Activated naive CD8-positive, alpha-beta T cell treated with anti-CD3 and anti-CD28 coated beads, Interleukin-2, amount 50 U/mL, for 16 hours (primary cell): ENCODE measurements around the gene SH3BGR.

ENCODE experiments used
- DNase-seq: peaks from one replicate; pipeline ENCODE4 v3.0.0-alpha.2; 2020; ENCODE audit warnings: low read depth, low spot score

The SH3BGR gene

DNA sequence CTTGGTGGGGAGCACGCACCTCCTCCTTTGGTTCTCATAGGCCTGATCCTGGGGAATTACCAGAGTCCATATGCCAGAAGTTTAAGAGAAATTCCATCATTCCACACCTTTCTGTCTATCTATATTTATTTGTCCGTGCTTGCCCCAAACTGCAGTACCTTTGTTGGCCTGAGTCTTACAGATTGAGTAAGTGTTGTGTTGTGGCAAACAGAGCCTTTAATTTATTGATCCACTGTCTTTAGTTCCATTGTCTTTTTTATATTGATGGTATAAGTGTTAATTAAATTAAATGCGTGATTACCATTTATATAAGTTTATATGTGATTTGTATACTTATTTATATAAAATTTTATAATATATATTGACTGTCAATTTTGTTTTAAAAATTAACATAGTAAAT is 4.9 kb downstream of the SH3BGR start:
- DNase-seq, result no peak

DNA sequence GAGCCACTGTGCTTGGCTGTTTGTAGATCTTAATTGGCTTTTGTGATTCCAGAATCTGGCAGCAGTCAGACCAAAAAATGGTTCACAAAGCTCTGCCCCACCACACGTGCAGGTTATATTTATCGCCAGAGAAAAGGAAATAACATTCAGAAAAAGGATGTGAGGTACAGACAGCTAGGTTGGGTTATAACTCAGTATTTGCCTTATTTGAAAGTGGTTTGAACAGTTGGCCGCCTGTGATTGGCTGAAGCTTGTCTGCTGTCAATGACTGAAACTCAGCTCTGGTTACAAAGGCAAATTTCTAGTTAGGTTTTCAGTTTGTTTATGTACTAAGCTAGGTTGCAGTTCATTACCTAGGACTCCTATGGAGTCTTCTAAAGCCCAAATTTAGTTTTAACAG is 9.6 kb downstream of the SH3BGR start:
- no peak for DNase-seq

DNA sequence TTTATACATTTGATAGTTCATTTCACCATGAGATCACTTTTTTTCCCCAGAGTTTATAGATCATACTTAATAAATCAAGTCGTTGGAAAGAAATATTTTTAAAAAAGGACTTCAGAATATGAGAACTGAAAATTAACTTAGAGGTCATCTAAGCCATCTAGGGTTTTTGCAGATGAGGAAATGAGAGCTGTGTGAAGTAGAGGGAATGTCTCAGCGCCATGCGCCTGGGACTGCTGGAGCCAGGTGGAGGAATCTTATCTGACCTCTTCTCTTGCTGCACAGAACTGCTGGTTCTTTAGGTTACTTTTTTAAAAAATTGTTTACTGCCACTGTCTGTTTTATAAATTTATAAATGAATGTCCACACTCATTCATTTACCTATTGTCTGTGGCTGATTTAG is 11.5 kb downstream of the SH3BGR start:
- DNase-seq, result no peak

DNA sequence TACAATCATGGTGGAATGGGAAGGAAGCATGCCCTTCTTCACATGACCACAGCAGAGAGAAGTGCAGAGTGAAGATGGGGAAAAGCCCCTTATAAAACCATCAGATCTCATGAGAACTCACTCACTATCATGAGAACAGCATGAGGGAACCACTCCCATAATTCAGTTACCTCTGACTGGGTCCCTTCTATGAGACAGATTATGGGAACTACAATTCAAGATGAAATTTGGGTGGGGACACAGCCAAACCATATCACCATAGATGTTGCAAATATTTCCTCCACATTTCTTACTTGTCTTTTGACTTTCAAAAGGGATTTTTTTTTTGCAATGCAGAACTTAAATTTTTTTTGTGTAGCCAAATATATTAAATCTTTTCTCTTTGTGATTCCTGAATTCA is 14.8 kb downstream of the SH3BGR start:
- no peak for DNase-seq

DNA sequence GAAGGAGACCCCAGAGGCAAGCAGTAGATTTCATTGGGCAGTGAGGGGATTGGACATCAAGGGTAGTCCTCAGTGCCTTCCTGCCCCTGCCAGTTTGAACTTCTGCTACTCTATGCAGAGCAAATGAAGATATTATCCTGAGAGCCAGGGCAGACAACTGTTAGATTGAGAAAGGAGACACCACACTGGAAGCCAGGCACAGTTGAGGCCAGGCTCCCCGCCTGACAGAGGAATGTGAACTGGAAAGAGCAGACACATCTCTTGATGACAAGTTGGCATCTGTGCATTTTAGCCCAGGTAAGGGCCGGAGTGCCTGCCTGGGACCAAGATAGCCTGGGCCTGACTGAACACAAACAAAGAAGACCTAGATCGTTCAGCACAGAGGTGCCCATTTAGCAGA is 16.0 kb downstream of the SH3BGR start:
- no peak for DNase-seq

DNA sequence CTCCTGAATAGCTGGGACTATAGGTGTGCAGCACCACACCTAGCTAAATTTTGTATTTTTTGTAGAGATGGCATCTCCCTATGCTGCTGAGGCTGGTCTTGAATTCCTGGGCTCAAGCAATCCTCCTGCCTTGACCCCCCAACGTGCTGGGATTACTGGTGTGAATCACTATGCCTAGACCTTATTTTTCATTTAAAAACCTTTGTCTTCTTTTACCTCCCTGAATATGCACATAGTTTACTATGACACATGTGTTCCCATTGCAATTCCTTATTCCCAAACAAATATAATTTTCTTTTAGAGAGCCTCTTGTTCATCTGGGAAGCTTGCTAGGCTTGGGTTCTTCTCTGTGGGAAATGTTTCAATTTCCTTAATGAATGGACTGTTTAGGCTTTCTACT is 16.8 kb downstream of the SH3BGR start:
- no peak for DNase-seq

DNA sequence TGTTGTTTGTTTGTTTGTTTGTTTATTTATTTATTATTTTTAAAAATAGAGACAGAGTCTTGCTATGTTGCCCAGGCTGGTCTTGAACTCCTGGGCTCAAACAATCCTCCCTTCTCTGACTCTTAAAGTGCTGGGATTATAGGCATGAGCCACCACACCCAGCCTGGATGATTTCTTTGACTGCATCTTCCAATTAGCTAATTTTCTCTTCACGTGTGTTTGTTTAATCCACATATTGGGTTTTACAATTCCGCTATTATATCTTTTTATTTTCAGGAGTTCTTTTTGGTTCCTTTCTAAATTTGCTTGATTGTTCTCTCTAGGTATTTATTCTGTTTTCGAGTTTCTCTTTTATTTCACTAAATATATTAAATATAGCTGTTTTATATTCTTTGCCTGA is 19.8 kb downstream of the SH3BGR start:
- DNase-seq, result no peak

DNA sequence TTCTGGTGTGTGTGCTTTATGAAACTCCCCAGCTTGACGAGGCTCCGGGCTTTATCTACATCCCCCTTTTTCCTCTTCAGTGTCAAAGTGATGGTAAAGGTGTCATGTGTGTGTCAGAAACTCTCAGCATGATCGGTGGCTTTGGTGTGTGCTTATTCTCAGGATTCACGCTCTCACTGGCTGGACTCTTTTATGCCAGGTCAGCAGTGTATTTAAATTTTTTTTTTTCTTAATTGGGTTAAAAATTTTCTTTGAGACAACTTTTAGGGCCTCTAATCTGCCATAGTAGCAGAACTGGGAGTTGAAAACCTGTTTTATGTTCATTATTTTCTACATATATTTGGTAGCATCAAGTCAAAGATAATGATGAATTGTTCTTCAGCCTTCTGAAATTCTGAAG is 21.0 kb downstream of the SH3BGR start:
- no peak for DNase-seq

DNA sequence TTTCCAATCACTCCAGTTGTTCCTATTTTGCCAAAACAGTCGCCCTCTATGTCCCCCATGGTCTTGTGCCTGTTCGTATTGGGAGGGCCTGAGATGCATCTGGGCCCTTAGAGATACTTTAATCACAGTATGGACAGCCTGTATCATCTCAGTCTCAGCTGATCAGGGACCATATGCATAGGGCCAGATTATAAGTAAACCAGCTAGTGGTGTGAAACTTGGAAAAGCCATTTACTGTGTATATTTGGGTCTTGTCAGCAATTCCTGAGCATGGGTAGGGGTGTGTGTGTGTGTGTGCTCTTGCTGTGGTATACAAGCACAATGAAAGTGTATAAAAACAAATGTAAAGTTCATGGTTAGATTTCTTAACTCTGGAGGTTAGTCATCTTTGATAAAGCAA is 22.8 kb downstream of the SH3BGR start:
- no peak for DNase-seq

DNA sequence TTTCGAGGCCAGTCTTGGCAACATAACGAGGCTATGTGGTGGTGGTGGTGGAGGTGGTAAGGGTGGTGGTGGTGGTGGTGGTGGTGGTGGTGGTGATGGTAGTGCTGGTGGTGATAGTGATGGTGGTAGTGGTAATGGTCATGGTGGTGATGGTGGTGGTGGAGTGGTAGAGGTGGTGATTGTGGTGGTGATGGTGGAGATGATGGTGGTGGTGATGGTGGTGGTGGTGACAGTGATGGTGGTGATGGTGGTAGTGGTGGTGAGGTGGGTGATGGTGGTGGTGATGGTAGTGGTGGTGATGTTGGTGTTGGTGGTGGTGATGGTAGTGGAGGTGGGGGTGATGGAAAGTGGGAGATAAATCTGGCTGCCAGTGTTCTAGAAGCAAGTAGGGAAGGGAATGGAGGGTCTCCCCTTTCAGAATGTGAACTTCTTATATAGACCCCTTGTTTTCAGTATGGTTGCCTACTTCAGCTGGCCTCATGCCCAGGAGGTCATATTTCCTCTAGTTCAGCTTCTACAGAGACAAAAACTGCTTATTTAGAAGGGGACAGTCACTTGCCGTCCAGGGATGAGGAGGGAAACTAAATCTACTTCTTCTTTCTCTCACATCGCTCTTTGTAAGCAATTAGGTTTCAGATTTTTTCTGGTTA is 27.5 kb downstream of the SH3BGR start:
- DNase-seq, result no peak

DNA sequence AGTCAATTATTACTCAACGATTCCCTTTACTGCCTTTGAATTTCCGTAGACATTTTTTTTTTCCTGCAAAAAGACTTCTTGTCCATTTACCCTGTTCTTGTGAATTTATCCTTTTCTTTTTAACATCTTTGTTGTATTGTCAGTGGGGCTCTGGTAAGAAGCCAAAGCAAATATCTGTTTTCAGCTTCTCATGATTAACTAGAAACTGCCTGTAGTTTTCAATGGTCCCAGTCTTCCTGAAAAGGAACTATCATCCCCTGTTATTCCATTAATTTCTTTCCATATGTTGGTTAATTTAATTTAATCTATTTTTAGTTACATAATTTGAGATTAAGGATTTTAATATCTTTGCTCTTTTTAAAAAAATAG is 28.0 kb downstream of the SH3BGR start:
- DNase-seq, result no peak

DNA sequence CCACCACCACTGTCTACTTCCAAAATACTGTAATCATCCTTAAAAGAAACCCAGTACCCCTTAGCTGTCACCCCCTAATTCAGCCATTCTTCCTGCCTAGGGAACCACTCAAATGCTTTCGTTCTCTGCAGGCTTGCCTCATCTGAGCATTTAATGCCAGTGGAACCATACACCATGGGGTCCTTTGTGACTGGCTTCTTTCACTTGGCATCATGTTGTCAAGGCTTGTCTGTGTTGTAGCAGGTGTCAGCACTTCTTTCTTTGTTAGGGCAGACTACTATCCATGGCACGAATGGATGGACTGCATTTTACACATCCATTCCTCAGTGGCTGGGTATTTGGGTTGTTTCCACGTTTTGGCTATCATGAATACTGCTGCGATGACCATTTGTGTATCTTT is 28.5 kb downstream of the SH3BGR start:
- no peak for DNase-seq

DNA sequence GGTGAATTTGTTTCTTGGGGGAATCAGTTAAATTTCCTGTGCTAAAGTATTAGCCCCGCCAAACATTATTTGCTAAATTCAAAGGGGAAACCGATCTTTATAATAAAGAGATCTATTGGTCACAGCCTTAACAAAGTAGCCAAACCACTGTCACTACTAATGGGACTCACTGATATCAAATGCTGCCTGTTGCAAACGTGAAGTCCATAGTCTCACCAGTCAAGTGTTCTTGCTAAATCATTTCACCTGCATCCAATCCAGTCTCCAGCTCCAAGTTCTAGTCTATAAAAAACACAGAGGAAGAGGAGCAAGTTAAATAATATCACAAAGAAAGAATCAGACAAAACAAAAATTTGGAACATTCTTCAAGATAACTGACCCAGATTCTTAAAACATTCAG is 30.1 kb downstream of the SH3BGR start:
- DNase-seq, result no peak

DNA sequence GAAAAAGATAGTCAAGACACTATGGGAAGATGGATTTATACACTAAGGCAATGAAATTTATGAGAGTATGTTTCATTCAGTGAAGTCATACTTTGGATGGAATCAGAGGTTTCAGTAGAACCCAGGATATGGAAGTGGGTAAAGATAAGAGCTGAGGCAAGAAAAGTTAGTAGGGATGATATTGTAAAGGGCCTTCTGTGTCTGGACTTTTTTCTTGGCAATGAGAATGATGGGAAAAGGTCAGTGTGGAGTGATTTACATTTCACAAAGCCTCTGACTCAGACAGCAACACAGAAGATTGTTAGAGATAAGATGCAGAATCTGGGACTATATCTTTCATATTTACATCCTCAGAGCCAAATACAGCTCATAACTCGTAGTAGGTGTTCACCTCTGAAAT is 32.1 kb downstream of the SH3BGR start:
- DNase-seq, result no peak

DNA sequence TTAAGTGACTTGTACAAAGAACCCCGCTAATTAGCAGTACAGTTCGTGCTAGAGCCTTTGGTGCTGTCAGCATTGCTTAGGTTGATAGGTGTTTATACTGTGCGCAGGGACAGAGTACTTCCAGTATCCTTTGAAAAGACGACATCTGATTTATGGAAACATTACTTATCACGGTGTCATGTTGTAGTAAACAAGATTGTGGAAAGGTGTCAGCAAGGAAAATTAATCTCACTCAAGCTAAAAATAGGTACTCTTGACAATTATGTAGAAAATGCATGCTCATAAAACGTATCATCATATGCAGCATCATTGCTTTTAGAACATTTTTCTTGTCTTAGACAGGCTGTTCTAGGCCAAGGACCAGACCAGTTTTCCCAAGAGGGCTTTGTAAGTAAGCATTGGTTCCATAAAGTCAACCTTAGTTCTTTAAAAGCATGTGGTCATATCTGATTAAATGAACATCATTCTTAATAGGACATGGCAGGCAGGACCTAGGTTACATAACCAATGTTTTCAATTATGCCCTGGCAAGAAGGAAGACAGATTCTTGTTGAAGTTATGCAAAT is 33.0 kb downstream of the SH3BGR start:
- DNase-seq, result no peak

DNA sequence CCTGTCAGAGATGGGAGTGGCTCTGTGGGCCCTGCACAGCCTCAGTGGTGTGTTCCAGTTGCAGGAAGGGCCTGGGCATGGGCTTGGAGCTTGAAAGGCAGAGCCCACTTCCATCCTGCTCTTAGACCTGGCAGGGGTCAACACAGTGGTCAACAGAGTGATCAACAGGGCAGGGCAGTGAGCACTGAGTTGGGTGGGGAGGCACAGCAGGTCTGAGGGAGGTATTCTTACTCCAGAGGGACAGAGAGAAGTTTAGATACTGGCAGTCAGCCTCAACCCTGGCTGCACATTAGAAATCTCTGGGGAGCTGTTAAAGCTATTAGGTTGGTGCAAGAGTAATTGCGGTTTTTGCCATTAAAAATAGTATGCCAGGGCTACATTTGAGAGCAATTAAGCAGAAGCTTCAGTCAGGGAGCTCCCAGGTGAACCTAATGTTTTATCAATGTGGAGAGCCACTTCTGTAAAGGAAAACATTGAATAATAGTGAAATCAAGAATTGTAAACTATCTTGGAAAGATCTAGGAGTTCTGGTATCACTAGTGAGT is 37.7 kb downstream of the SH3BGR start:
- no peak for DNase-seq

DNA sequence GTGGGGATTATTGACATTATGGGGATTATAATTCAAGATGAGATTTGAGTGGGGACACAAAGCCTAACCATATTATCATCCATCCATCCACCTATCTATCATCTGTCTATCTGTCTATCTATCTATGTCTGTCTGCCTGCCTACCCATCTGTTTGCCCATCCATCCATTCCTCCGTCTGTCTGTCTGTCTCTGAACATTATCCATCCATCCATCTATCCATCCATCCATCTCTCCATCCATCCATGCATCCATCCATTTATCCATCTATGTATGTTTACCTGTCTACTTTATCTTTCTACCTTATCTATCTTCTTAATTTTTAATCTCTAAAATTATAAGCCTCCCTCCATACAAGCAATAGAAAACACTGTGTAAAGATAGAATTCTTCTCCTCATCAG is 47.4 kb downstream of the SH3BGR start:
- DNase-seq, result no peak

DNA sequence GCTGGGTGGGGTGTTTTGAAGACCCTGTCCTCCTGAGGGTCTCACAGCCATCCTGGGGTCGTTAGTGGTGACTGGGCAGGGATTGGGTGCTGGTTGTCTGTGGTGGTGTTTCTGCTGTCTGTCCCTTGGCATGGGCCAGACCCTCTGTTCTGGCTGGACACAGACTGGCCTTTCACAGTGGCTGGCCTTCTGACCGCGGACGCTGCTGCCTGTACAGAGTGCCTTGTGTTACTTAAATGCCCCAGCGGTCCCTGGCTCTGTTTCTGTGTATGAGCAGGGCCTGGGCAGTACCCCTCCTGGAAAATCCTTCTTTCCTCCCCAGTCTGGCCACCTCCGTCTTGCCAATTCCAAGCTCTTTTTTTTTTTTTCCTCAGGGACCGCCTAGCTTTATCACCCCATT is 50.9 kb downstream of the SH3BGR start:
- DNase-seq, result no peak

DNA sequence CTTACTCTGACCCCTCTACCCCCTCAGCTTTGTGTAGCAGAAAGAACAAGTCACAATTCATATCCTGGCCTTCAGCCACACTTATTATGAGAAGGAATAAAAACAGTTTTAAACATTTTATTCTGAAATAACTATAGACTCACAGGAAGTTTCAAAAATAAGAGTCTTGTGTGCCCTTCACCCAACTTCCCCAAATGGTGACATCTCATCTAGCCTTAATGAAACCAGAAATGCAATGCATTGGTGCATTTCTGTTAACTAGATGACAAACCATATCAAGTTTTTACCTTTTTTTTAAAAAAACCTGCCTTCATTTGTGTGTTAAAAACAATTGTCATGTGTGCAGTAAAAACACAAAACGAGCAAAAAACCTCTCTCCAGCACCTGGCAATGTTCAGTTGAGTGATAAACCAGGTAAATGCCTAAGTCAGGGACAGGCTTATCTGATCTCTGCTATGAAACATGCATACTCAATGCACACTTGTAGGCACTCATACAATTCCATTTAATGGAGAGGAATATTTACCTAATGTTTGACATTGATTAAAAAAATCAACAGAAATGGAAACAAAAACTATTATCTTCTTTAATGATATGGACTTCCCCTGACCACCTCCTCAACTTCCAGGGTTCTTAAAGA is 51.5 kb downstream of the SH3BGR start:
- DNase-seq, result no peak

DNA sequence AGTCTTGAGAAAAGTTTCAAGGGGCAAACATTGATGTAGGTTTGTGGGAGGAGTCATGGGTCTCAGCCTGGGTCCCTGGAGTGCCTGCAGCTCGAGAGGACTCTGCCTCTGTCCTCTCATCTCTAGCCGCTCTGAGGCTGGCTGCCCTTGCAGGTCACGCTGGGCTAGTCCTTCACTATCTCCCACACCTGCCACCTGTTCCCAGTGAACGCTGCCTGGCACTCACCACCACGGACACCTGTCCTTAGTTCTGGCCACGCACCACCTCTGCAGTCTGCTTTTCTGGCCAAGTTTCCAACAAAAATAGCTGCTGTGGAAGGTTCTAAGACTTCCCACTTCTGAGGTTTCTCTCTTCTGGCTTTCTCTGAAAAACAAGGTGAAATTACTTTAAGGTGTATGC is 52.5 kb downstream of the SH3BGR start:
- no peak for DNase-seq

DNA sequence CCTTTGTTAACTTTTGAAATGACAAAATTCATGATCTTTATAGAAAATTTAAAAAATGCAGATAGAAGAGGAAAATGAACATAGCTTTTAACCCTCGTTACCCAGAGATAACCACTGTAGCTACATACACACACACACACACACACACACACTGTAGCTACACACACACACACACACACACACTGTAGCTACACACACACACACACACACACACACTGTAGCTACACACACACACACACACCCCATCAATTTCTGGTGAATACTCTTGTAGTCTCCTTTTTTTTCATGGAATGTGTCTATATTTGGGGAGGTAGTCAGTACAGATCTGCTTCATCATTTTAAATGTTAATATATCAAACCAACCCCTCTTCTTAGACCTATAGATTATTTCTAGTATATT is 58.5 kb downstream of the SH3BGR start:
- DNase-seq, result no peak

DNA sequence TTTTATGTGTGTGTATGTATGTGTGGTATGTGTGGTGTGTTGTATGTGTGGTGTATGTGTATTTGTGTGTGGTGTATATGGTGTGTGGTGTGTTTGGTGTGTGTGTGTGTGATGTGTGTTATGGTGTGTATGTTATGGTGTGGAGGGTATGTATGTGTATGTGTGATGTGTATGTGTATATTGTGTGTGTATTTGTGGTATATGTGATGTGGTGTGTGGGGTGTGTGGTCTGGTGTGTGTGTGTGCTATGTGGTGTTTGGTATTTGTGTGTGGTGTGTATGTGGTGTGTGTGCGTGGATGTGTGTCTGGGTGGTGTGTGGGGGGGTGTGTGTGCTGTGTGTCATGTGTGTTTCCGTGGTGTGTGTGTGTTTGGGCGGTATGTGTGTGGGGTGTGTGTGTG is 59.3 kb downstream of the SH3BGR start:
- no peak for DNase-seq

DNA sequence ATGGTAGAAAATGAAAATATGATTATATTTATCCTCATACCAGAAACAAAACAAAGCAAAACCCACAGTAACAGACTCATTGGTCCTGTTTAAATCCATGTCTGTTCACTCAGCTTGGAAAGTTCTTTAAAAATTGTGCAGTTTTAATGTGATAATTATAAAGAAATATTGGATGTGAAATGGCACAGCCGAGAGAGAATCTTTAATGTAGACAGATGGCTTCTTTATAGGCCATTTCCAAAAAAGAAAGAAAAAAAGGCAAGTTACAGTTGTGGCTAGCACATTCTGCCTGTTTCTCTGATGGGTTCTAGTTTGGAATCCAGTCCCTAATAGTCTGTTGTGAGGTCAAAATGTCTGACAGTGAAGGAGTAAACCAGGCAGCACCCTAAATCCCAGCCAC is 62.0 kb downstream of the SH3BGR start:
- DNase-seq, result no peak
